Measurements from ENCODE around the gene TNFRSF1A.
A peak's percentile ranks its signal among the peaks of the same experiment; 100 is the strongest.

Gene TNFRSF1A

DNA sequence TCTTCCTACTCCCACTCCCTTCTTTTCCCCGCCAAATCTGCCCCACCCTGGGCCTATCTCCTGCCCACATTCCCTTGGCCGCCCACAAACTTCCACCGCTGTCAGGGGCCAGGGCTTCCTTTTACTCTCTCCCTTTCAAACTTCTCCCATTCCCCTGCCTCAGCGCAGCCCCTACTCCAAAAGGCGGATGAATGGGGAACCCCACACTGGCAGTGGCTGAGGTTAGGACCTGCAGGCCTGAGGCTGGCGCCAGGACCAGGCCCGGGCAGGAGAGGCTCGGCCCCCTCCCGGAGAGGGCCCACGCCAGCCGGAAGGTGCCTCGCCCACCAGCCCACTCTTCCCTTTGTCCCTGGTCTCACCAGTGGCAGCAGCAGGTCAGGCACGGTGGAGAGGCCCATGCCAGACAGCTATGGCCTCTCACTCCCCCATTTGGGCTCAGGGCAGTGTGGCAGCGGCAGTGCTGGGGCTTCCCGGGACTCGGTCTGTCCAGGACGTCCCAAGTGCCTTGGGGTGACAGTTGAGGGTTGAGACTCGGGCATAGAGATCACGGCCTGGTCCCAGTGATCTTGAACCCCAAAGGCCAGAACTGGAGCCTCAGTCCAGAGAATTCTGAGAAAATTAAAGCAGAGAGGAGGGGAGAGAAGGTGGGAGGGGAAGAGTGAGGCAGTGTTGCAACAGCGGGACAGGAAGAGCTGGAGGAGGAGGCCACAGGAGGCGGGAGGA is at the start of gene TNFRSF1A:
TSS of gene TNFRSF1A (minus strand) at position 660 of the 723 bp plus-strand sequence. CDS start at position 398, 262 bp downstream.
- no peaks in the 10 kb centered on the region for H3K27me3 Mint-ChIP-seq
- ATAC-seq (replicated peaks; ENCODE audit: extremely low read depth, poor library complexity, severe bottlenecking) (no peak), DNase-seq (ENCODE audit: low spot score in 2 of 2) (no peak)
- peaks cover 45% of the 10 kb centered on the region for H3K4me1 Mint-ChIP-seq
- peaks cover 6% of the 10 kb centered on the region for H3K36me3 Mint-ChIP-seq (ENCODE audit: insufficient read depth)
- H3K4me3 Mint-ChIP-seq = no peak within 1 kb of the TSS
- no peak within 1 kb of the TSS for H3K27ac Mint-ChIP-seq (ENCODE audit: low read depth)
- no peaks in the 10 kb centered on the region for H3K9me3 Mint-ChIP-seq

DNA sequence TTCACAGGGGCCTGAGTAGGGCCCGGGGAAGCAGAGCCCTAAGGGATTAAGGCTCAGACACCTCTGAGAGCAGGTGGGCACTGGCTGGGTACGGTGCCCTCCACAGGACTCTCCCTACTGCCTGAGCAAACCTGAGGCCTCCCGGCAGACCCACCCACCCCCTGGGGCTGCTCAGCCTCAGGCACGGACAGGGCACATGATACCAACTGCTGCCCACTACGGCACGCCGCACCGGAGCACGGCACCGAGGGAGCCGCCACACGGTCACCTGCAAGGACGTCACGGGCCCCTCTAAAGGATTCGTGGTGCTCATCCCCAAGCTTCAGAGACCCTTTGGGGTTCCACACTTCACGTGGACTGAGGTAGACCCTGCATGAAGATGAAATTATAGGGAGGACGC is 49.1 kb upstream of the TNFRSF1A start:
- Mint-ChIP-seq H3K4me1 (no peaks in the 10 kb centered on the region), H3K27me3 (peaks cover 14% of the 10 kb centered on the region), H3K27ac (ENCODE audit: low read depth) (no peak overlapping the region), H3K4me3 (no peak overlapping the region), H3K36me3 (ENCODE audit: insufficient read depth) (no peaks in the 10 kb centered on the region), H3K9me3 (no peaks in the 10 kb centered on the region)
- DNase-seq (ENCODE audit: low spot score in 2 of 2) = no peak
- ATAC-seq (replicated peaks; ENCODE audit: extremely low read depth, poor library complexity, severe bottlenecking) = no peak

- Mint-ChIP-seq H3K27ac (ENCODE audit: low read depth) (no peak overlapping the region), H3K4me1 (no peaks in the 10 kb centered on the region), H3K27me3 (peaks cover 15% of the 10 kb centered on the region), H3K4me3 (no peak overlapping the region), H3K36me3 (ENCODE audit: insufficient read depth) (no peaks in the 10 kb centered on the region), H3K9me3 (no peaks in the 10 kb centered on the region)
- ATAC-seq (replicated peaks; ENCODE audit: extremely low read depth, poor library complexity, severe bottlenecking) = no peak
- no peak for DNase-seq (ENCODE audit: low spot score in 2 of 2)
These were observed 48.4 kb upstream of the TNFRSF1A start for GRCh38 chr12:6390084-6390799.

GRCh38 chr12:6387541-6387940 is 45.7 kb upstream of the TNFRSF1A start:
- no peak for ATAC-seq (replicated peaks; ENCODE audit: extremely low read depth, poor library complexity, severe bottlenecking)
- DNase-seq (ENCODE audit: low spot score in 2 of 2) = no peak
- Mint-ChIP-seq H3K4me1 (peaks cover 5% of the 10 kb centered on the region), H3K4me3 (no peak overlapping the region), H3K36me3 (ENCODE audit: insufficient read depth) (no peaks in the 10 kb centered on the region), H3K27me3 (peaks cover 36% of the 10 kb centered on the region), H3K27ac (ENCODE audit: low read depth) (no peak overlapping the region), H3K9me3 (no peaks in the 10 kb centered on the region)

DNA sequence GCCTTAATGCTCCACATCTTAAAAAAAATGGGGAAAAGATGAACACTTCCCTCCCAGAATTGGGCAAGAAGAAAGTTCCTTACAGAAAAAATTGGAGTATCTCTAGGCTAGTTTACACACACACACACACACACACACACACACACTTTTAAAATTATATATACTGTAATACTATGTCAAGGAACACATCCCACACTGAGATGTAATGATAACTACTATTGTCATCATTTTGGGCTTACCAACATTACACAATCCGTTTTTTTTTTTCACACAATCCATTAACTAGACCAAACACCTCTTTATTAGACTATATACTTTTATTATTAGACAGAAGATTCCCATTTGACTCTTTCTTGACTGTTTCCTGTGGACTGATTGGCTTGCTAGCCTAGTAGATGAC is 44.6 kb upstream of the TNFRSF1A start:
- no peak overlapping the region for H3K27ac Mint-ChIP-seq (ENCODE audit: low read depth)
- H3K4me3 Mint-ChIP-seq = no peak overlapping the region
- peaks cover 47% of the 10 kb centered on the region for H3K27me3 Mint-ChIP-seq
- no peak for ATAC-seq (replicated peaks; ENCODE audit: extremely low read depth, poor library complexity, severe bottlenecking)
- peaks cover 5% of the 10 kb centered on the region for H3K4me1 Mint-ChIP-seq
- H3K36me3 Mint-ChIP-seq (ENCODE audit: insufficient read depth) = no peaks in the 10 kb centered on the region
- H3K9me3 Mint-ChIP-seq = no peaks in the 10 kb centered on the region
- DNase-seq (ENCODE audit: low spot score in 2 of 2) = no peak

DNA sequence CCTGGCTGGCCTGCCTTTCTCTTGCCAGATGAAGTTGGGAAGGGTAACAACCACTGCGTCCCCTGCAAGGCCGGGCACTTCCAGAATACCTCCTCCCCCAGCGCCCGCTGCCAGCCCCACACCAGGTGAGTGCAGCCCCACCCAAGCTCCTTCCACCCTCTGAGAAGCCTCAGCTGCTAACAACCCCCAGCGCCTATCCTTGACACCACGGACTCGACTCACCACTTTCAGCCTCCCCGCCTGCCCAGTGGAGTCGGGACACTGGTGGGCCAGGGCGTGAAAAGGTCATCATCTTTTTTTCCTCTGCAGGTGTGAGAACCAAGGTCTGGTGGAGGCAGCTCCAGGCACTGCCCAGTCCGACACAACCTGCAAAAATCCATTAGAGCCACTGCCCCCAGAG is 44.2 kb upstream of the TNFRSF1A start:
- Mint-ChIP-seq H3K27me3 (peaks cover 51% of the 10 kb centered on the region), H3K4me3 (no peak overlapping the region), H3K36me3 (ENCODE audit: insufficient read depth) (no peaks in the 10 kb centered on the region), H3K27ac (ENCODE audit: low read depth) (no peak overlapping the region), H3K4me1 (peaks cover 5% of the 10 kb centered on the region), H3K9me3 (no peaks in the 10 kb centered on the region)
- DNase-seq (ENCODE audit: low spot score in 2 of 2) (no peak), ATAC-seq (replicated peaks; ENCODE audit: extremely low read depth, poor library complexity, severe bottlenecking) (no peak)

DNA sequence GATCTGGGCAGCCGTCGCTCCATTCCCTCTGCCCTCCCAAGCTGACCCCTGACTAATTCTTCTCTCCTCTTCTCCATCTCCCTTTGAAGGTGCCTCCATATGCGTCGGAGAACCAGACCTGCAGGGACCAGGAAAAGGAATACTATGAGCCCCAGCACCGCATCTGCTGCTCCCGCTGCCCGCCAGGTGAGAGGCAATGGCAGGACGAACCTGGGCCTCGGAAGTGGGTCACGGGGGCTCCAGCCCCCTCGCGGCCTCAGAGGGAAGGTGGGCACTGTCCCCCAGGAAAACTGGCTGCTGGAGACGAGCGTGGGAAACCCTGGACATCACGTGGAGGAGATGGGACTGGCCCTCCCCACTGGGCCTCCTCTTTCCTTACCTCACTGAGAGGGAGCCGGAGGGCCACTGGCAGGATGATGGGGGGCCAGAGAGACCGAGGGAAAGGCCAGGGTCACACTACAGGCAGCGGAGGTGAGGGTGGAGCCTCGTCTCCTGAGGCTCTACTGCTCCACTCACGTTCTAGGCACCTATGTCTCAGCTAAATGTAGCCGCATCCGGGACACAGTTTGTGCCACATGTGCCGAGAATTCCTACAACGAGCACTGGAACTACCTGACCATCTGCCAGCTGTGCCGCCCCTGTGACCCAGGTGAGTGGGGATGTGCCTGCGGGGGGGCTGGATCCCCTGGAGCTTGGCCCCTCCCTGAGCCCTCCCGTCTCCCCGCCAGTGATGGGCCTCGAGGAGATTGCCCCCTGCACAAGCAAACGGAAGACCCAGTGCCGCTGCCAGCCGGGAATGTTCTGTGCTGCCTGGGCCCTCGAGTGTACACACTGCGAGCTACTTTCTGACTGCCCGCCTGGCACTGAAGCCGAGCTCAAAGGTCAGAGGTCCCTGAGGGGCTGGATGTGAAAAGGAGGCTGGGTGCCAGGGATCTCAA is 42.9 kb upstream of the TNFRSF1A start:
- no peaks in the 10 kb centered on the region for H3K9me3 Mint-ChIP-seq
- DNase-seq (ENCODE audit: low spot score in 2 of 2) = no peak
- H3K27me3 Mint-ChIP-seq = peaks cover 64% of the 10 kb centered on the region
- H3K4me1 Mint-ChIP-seq = peaks cover 5% of the 10 kb centered on the region
- H3K4me3 Mint-ChIP-seq = no peak overlapping the region
- H3K27ac Mint-ChIP-seq (ENCODE audit: low read depth) = no peak overlapping the region
- no peaks in the 10 kb centered on the region for H3K36me3 Mint-ChIP-seq (ENCODE audit: insufficient read depth)
- no peak for ATAC-seq (replicated peaks; ENCODE audit: extremely low read depth, poor library complexity, severe bottlenecking)

DNA sequence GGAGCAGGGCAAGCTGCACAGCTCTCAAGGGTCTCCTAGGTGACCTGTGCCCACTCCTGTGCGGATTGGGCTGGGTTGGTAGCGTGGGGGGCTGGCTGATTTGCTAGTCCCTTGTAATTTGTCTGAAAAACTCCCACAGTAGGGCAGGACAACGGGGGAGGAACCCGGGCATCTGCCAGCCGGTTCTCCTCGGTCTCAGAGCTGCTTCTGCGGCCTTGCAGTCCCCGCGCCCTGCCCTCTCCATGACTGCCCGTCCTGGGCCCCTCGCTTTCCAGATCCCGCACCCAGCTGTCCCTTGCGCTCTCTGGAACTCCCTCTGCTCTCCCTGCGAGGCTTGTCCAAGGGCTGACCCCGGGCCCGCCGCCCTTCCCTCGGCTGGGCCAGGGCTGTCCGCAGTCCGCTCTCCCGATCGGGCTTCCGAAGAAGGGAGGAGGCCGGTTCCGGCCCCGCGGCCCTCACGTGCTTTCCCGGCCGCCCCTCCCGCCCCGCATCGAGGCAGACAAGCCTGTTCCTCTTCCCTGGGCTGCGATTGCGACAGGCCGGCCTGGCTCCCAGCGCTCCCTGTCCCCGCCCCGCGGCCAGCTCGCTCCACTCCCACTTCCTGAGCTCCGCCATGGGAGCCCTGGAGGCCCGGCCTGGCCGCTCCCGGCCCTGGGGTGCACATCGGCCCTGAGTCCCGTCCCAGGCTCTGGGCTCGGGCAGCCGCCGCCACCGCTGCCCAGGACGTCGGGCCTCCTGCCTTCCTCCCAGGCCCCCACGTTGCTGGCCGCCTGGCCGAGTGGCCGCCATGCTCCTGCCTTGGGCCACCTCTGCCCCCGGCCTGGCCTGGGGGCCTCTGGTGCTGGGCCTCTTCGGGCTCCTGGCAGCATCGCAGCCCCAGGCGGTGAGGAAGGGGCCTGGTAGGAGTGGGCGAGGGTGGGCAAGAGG is 42.0 kb upstream of the TNFRSF1A start, which contains the start of gene LTBR:
TSS of gene LTBR (plus strand) at position 591 of the 927 bp plus-strand sequence. CDS start at position 788, 197 bp downstream.
- Mint-ChIP-seq H3K27me3 (peaks cover 65% of the 10 kb centered on the region), H3K4me1 (peaks cover 5% of the 10 kb centered on the region), H3K36me3 (ENCODE audit: insufficient read depth) (no peaks in the 10 kb centered on the region), H3K27ac (ENCODE audit: low read depth) (peak within 1 kb of the TSS; percentile 22), H3K9me3 (no peaks in the 10 kb centered on the region), H3K4me3 (no peak within 1 kb of the TSS)
- no peak for DNase-seq (ENCODE audit: low spot score in 2 of 2)
- no peak for ATAC-seq (replicated peaks; ENCODE audit: extremely low read depth, poor library complexity, severe bottlenecking)

GRCh38 chr12:6382982-6383381 is 41.1 kb upstream of the TNFRSF1A start:
- peaks cover 58% of the 10 kb centered on the region for H3K27me3 Mint-ChIP-seq
- no peaks in the 10 kb centered on the region for H3K36me3 Mint-ChIP-seq (ENCODE audit: insufficient read depth)
- H3K27ac Mint-ChIP-seq (ENCODE audit: low read depth) = peak overlapping the region; percentile 22
- peaks cover 5% of the 10 kb centered on the region for H3K4me1 Mint-ChIP-seq
- DNase-seq (ENCODE audit: low spot score in 2 of 2) (no peak), ATAC-seq (replicated peaks; ENCODE audit: extremely low read depth, poor library complexity, severe bottlenecking) (no peak)
- H3K9me3 Mint-ChIP-seq = no peaks in the 10 kb centered on the region
- no peak overlapping the region for H3K4me3 Mint-ChIP-seq

- ATAC-seq (replicated peaks; ENCODE audit: extremely low read depth, poor library complexity, severe bottlenecking) = no peak
- Mint-ChIP-seq H3K9me3 (no peaks in the 10 kb centered on the region), H3K27ac (ENCODE audit: low read depth) (no peak overlapping the region), H3K27me3 (peaks cover 52% of the 10 kb centered on the region), H3K36me3 (ENCODE audit: insufficient read depth) (peaks cover 2% of the 10 kb centered on the region), H3K4me3 (no peak overlapping the region), H3K4me1 (peaks cover 7% of the 10 kb centered on the region)
- no peak for DNase-seq (ENCODE audit: low spot score in 2 of 2)
These were observed 40.5 kb upstream of the TNFRSF1A start for GRCh38 chr12:6382371-6382770.

- H3K36me3 Mint-ChIP-seq (ENCODE audit: insufficient read depth) = peaks cover 2% of the 10 kb centered on the region
- H3K4me3 Mint-ChIP-seq = no peak overlapping the region
- peaks cover 52% of the 10 kb centered on the region for H3K27me3 Mint-ChIP-seq
- ATAC-seq (replicated peaks; ENCODE audit: extremely low read depth, poor library complexity, severe bottlenecking) (no peak), DNase-seq (ENCODE audit: low spot score in 2 of 2) (no peak)
- peak overlapping the region; percentile 80 for H3K27ac Mint-ChIP-seq (ENCODE audit: low read depth)
- H3K9me3 Mint-ChIP-seq = no peaks in the 10 kb centered on the region
- H3K4me1 Mint-ChIP-seq = peaks cover 26% of the 10 kb centered on the region
These were observed 38.6 kb upstream of the TNFRSF1A start for GRCh38 chr12:6380141-6381121.

All from central memory CD8-positive, alpha-beta T cell (primary cell).